Thyroid gland (tissue), 4 donors: ENCODE results near the gene BRSK2.

Experiments
- POLR2A ChIP-seq, 2 donors: fragments of 450-650 bp; IDR thresholded peaks; one replicate each; pipeline ENCODE4 v1.6.1; 2017; ENCODE audit warnings: antibody characterized with exemption in 2 of 2, mild to moderate bottlenecking in 2 of 2, moderate library complexity in 1 of 2
- TF ChIP-seq, protein P1 (sequence below), 6 experiments: fragments of 200-600 bp in 3 of 6; fragments of 450-650 bp in 3 of 6; sonication (generic) in 3 of 6; IDR thresholded peaks; one replicate each; pipeline ENCODE4 v1.5.1; 2016 to 2019; ENCODE audit warnings: antibody characterized with exemption in 6 of 6, mild to moderate bottlenecking in 2 of 6, inconsistent platforms in 1 of 6, moderate library complexity in 1 of 6

- TF ChIP-seq, protein P1, sequence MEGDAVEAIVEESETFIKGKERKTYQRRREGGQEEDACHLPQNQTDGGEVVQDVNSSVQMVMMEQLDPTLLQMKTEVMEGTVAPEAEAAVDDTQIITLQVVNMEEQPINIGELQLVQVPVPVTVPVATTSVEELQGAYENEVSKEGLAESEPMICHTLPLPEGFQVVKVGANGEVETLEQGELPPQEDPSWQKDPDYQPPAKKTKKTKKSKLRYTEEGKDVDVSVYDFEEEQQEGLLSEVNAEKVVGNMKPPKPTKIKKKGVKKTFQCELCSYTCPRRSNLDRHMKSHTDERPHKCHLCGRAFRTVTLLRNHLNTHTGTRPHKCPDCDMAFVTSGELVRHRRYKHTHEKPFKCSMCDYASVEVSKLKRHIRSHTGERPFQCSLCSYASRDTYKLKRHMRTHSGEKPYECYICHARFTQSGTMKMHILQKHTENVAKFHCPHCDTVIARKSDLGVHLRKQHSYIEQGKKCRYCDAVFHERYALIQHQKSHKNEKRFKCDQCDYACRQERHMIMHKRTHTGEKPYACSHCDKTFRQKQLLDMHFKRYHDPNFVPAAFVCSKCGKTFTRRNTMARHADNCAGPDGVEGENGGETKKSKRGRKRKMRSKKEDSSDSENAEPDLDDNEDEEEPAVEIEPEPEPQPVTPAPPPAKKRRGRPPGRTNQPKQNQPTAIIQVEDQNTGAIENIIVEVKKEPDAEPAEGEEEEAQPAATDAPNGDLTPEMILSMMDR (IDR thresholded peaks at IDR 0.05): no peak
- TF ChIP-seq POLR2A (IDR thresholded peaks at IDR 0.05): no peak
These were observed 24.9 kb downstream of the BRSK2 start for GRCh38 chr11:1414650-1415049.
